GM18505 (cell line): ENCODE data around the gene SND1.

Source experiments
- ATAC-seq: cut with Tn5 transposase; IDR thresholded peaks from one replicate; pipeline ENCODE4 v1.9.1; 2021; ENCODE audit not compliant: unreplicated experiment
- POLR2A ChIP-seq: IDR thresholded peaks from 4 replicates; pipeline ENCODE4 v1.6.1; 2011; ENCODE audit warnings: borderline replicate concordance; ENCODE audit not compliant: insufficient read depth, insufficient read length; ENCODE audit errors: extremely low read depth

Gene SND1

GRCh38 chr7:127997226-127997922 lies 345.4 kb downstream of the SND1 start:
- TF ChIP-seq POLR2A = no peak
- no peak for ATAC-seq

DNA sequence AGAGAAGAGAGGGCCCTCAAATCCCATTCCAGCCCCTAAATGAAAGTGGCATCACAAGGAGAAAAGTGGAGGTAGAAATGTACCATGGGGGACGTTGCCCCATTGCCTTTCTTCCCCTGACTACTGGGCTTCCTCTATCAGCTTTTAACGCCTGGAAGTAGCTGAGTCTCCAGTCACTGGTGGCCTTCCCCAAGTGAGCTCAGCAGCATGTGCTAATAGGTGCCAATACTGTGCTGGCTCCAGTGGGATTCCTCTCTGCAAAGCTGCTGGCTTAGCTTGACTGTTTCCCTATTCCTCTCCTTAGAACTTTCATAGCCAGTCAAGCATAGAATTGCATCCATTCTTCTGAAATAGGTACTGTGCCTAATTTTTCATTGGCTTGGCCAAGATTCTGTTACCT lies 346.7 kb downstream of the SND1 start:
- no peak for ATAC-seq
- no peak for TF ChIP-seq POLR2A

DNA sequence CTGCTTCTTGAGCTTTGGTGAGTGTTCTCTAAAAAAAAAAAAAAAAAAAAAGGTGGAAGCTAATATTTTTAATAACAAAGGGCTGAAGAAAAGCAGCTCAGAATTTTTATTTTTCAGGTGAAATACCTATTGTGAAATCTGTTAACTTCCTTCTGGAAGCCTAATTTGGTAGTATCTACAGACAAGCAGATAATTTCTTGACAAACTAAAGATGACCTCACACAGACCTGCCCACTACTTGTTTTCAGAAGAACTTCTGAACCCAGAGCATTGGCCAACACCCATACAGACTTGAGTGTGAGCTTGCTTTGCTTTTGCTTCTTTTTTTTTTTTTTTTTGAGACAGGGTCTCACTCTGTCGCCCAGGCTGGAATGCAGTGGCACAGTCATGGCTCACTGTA lies 348.1 kb downstream of the SND1 start:
- ATAC-seq = no peak

DNA sequence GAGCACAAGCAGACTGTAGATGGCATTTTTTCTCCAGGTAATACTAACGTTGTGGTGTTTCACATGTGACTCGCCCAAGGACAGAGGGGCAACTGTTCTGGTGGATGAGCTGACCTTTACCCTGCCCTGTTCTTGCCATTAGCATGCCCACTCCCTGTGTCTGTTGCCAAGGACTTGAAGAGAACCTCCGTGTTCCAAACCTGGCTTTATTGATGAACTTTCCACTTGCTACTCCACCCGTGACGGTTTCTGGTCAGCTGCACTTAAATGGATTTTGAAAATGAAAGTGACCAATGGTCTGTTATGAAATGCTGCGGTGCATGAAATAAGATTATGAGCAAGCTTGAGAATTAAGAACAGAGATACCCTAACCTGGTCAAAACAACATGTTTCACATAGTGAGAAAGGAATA lies 348.9 kb downstream of the SND1 start:
- ATAC-seq = peak; percentile 38
- TF ChIP-seq POLR2A = no peak

More for the DNA sequence above, 348.1 kb downstream of the SND1 start:
- TF ChIP-seq POLR2A = no peak

DNA sequence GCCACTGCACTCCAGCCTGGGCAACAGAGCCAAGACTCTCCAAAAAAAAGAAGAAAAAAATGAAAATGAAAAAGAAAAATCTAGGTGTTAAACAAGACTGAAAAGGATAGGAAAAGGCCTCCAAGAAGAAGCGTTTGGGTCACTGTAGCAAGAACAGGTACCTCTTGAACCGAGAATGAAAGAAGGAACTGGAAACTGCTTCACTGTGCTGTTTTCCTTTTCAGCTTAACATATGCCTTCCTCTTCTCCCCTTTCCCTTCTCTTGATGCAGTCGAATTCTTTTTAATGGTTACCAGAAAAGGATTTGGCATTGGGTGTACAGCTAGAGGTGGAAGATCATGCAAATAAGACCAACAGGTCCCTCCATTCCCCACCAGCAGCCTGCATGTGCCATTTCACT lies 351.2 kb downstream of the SND1 start:
- TF ChIP-seq POLR2A = no peak
- ATAC-seq = no peak

DNA sequence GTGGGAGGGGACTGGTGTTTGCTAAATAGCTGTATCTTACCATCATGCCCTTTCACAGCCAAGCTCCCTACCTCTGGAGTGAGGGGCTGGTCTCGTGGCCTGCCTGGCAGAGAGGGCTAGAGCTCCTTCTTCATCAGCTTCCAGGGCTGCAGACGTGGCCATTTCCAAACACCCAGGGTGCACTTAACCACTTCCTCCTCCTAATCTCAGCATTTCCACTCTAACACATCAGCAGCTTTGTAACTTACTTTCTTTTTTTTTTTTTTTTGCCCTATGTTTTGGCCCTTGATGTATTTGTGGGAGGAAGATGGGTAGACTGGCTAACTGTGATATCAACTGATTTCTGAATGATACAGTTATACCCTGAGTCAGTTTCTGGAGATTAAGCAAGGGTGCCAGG lies 351.8 kb downstream of the SND1 start:
- TF ChIP-seq POLR2A = no peak
- no peak for ATAC-seq

DNA sequence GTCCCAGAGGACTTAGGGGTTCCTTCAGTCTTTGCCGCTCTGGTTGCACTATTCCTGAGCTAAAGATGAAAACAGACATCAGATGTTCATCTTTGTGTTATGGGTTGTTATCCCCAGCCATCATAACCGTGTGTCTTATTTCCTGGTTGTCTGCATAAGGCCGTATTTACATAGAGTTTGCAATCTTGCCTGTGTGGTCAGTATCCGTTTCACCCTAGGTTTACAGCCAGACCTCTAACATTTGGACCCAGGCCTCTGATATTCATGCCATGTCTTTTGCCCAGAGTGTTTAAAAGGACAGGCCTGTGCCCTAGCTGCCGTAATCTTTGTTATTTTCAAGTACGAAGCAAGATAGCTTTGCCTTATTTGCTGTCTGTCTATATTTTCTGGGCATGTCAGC lies 352.6 kb downstream of the SND1 start:
- ATAC-seq = no peak

GRCh38 chr7:128005117-128005516 lies 353.1 kb downstream of the SND1 start:
- ATAC-seq = no peak
- no peak for TF ChIP-seq POLR2A

More for the DNA sequence above, 352.6 kb downstream of the SND1 start:
- no peak for TF ChIP-seq POLR2A

DNA sequence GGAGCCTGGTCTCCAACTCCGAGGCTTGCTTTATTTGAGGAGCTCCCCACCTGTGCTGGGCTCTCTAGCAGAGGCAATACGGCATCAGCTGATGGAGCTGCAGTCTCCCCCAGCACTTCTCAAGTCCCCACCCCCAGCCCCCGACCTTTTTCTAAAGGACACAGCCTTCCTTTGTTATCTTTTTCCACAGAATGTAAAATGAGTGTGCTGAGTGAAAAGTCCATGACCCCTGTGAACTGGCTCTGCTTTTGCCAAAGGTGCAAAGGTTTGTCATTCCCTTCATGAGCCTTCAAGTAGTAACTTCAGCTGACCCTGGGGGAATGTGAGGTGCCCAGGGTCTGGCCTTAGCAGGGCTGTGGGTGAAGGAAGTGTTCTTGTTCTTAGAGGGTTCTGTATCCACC lies 353.8 kb downstream of the SND1 start:
- no peak for TF ChIP-seq POLR2A
- no peak for ATAC-seq

- ATAC-seq = no peak
- no peak for TF ChIP-seq POLR2A
Observed at GRCh38 chr7:128006550-128007302, 354.7 kb downstream of the SND1 start.

DNA sequence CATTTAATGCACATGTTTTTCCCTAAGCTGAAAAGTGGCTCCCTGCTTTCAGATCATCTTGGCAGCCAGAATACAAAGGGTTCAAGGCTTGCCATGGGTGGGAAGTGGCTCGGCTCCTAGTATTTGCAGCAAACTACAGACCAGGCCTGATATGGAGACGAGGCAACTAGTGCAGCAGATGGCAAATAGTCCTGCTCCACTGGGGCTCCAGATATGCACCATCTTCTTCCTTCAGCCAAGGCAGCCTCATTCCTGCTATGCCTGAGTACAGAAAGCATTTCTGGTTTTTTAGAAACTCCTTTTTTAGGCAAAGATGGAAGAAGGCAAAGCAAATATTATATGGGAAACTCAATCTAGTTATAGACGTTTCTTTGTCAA lies 355.3 kb downstream of the SND1 start:
- no peak for ATAC-seq
- no peak for TF ChIP-seq POLR2A

DNA sequence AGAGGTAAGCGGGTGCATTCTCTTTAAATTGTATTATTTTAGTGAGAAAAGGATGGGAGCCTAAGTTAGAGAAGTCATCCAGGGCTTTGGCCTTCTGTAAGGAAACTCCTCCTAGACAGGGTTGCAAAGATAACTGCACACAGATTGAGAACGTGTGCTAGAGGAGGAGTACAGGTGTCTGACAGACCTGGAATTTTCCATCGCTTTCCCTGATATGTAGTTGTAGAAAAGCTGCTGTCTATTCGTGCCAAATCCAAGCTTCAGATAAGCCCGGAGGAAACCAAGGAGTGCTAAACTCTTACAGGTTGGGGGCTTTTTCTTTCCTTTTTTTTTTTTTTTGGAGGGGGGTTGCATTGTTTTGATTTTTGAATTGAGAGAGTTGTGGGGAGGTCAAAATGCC lies 356.1 kb downstream of the SND1 start:
- TF ChIP-seq POLR2A = no peak
- no peak for ATAC-seq

DNA sequence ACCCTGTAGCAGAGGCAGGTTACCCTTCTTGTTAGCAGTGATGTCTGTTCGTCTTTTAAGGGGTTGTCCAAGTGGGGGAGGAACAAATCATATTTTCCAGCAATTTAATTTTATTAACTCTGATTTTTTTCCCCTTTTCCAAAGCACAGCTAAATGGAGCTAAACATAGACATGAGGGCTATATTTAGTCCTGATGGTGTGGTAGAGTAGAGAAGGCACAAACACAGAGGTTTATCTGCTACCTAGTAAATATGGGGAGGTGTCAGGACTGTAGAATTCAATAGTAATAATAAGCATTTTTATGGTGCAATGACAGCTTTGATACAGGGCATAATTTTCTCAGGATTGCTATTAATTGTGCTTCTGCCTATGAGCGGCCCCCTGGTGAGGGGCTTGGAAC lies 356.8 kb downstream of the SND1 start:
- no peak for TF ChIP-seq POLR2A

More for the DNA sequence above, 356.8 kb downstream of the SND1 start:
- no peak for ATAC-seq
